ENCODE results near the gene CCDC89.
"Not testable (repeated sequence)": the region's sequence is repeated elsewhere in the genome, so short reads cannot be mapped to it uniquely, and the experiment has no call there.

The CCDC89 gene

GRCh38 chr11:85668157-85668556 lies 17.8 kb downstream of the CCDC89 start:
- Histone ChIP-seq H3K9ac (no peak overlapping the region), H3K9me3 (peaks cover 4% of the 10 kb centered on the region; the same call in 1 of the 2 replicates), H3K4me1 (peaks cover 9% of the 10 kb centered on the region; the same call in 1 of the 2 replicates), H3K4me3 (no peak overlapping the region), H3K4me2 (no peak overlapping the region), H3K36me3 (0 out of 2 replicates have a peak, but pooled peaks cover under 1% of the 10 kb centered on the region), H3K27me3 (no peaks in the 10 kb centered on the region), H3K27ac (no peak overlapping the region), H4K20me1 (peaks cover 16% of the 10 kb centered on the region)
- no peak for TF ChIP-seq Cebpa-rat (IDR thresholded peaks at IDR 0.05)

DNA sequence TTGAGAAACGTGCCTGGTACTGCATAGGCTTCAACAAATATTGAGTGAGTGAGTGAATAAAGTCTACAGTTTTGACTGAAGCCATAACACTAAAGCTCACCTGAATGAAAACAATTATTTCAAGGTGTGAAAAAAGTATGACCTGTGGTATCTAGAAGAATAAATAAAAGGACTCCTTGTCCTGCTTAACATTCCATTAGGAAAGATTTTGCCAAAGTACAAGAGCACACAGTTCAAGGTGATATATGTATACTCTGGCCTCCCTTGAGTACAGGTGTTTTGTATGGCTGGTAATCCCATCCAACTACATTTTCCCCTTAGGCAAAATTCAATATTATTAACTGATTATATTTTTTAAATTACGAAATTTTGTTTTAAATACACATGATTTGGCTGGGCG lies 19.3 kb downstream of the CCDC89 start:
- H4K20me1 ChIP-seq = peaks cover 30% of the 10 kb centered on the region
- 0 out of 2 replicates have a peak, but pooled peaks cover 3% of the 10 kb centered on the region for H3K36me3 ChIP-seq
- H3K4me2 ChIP-seq = no peak overlapping the region
- no peak overlapping the region for H3K4me3 ChIP-seq
- H3K9ac ChIP-seq = no peak overlapping the region
- H3K4me1 ChIP-seq = peaks cover 18% of the 10 kb centered on the region
- no peak for TF ChIP-seq Cebpa-rat (IDR thresholded peaks at IDR 0.05)
- H3K9me3 ChIP-seq = peaks cover 4% of the 10 kb centered on the region; the same call in 1 of the 2 replicates
- H3K27me3 ChIP-seq = no peaks in the 10 kb centered on the region
- no peak overlapping the region for H3K27ac ChIP-seq

DNA sequence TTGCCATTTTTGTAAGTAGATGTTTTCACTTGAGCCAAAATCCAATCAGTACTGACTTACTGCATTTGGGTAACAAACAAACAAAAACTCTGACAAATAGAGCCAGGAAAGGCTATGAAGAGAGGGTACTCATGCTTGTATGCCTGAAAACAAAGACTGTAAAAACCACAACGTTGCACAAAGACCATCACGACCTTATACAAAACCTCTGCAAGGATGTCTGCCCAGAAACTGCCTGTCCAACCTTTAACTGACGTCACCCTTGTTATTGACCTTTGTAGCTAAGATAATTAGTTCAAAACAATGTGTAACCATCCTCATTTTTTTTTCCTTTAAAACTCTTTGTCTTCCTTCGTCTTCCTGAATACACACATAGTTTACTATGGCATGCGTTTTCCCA lies 20.3 kb downstream of the CCDC89 start:
- H3K9ac ChIP-seq = no peak overlapping the region
- no peak overlapping the region for H3K27ac ChIP-seq
- H3K27me3 ChIP-seq = no peaks in the 10 kb centered on the region
- H3K9me3 ChIP-seq = no peaks in the 10 kb centered on the region
- TF ChIP-seq Cebpa-rat (IDR thresholded peaks at IDR 0.05) = no peak
- H4K20me1 ChIP-seq = peaks cover 40% of the 10 kb centered on the region
- H3K4me2 ChIP-seq = peak overlapping the region; percentile 95
- H3K36me3 ChIP-seq = peaks cover 4% of the 10 kb centered on the region; the same call in 1 of the 2 replicates
- peak overlapping the region; percentile 90; the same call in 1 of the 2 replicates for H3K4me3 ChIP-seq
- peaks cover 27% of the 10 kb centered on the region for H3K4me1 ChIP-seq

- Histone ChIP-seq H3K9ac (peak within 1 kb of the TSS; percentile 98), H3K36me3 (peaks cover 13% of the 10 kb centered on the region), H4K20me1 (peaks cover 49% of the 10 kb centered on the region), H3K27me3 (no peaks in the 10 kb centered on the region), H3K4me2 (peak within 1 kb of the TSS; percentile 95), H3K4me1 (peaks cover 36% of the 10 kb centered on the region), H3K4me3 (peak within 1 kb of the TSS; percentile 90), H3K9me3 (no peaks in the 10 kb centered on the region), H3K27ac (peak within 1 kb of the TSS; percentile 99)
- TF ChIP-seq Cebpa-rat (IDR thresholded peaks at IDR 0.05) = no peak
Observed at GRCh38 chr11:85664615-85665481, 21.1 kb downstream of the CCDC89 start, which contains the start of gene CREBZF. TSS of gene CREBZF (minus strand) at chr11:85665129. CDS start at chr11:85664875, 254 bp downstream.

DNA sequence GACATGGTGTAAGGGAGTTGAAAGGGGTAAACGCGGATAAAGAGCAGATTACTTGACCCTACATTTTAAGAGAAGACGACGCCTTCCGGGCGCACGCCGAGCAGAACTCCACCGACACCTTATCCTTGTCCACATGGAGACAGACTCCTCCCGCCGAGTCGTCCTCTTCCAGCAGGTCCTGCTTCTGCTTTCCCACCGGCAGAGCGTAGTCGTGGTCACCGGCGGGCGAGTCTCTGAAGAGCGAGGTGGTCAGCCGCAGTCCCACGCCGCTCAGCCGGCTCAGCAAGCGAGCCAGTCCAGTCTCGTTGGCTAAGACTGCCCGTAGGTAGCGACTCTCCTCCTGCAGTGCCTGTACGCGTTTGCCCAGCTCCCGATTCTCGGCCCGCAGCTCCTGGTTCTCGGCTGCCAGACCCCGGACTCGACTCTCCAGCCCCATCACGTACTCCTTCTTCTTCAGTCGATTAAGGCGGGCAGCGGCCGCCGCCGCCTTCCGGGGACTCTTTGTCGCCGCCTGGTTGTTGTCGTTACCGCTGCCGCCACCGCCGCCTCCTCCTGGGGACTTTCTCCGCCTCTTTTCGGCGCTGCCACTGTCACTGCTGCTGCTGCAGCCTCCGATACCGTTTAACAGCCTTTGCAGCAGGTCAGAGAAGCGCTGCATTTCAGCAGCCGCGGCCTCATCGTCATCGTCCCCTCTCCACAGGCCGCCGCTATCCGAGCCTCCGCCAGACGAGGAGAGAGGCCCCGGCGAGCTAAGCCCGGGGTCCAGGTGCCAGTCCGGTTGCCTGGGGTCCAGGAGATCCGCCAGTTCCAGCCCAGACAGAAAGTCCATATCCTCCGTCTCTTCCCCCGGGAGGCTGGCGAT lies 22.0 kb downstream of the CCDC89 start:
- peak overlapping the region; percentile 99 for H3K27ac ChIP-seq
- H3K36me3 ChIP-seq = peaks cover 21% of the 10 kb centered on the region
- H4K20me1 ChIP-seq = peaks cover 57% of the 10 kb centered on the region
- H3K9ac ChIP-seq = peak overlapping the region; percentile 98
- H3K4me2 ChIP-seq = peak overlapping the region; percentile 95
- peaks cover 45% of the 10 kb centered on the region for H3K4me1 ChIP-seq
- H3K4me3 ChIP-seq = peak overlapping the region; percentile 90
- no peaks in the 10 kb centered on the region for H3K27me3 ChIP-seq
- H3K9me3 ChIP-seq = no peaks in the 10 kb centered on the region
- no peak for TF ChIP-seq Cebpa-rat (IDR thresholded peaks at IDR 0.05)

GRCh38 chr11:85663080-85663752 lies 22.8 kb downstream of the CCDC89 start:
- Histone ChIP-seq H3K27me3 (no peaks in the 10 kb centered on the region), H3K9ac (peak overlapping the region; percentile 98), H3K9me3 (no peaks in the 10 kb centered on the region), H3K4me2 (peak overlapping the region; percentile 95), H3K4me1 (peaks cover 46% of the 10 kb centered on the region), H4K20me1 (peaks cover 65% of the 10 kb centered on the region), H3K4me3 (peak overlapping the region; percentile 90), H3K36me3 (peaks cover 27% of the 10 kb centered on the region), H3K27ac (peak overlapping the region; percentile 99)
- TF ChIP-seq Cebpa-rat (IDR thresholded peaks at IDR 0.05) = no peak

DNA sequence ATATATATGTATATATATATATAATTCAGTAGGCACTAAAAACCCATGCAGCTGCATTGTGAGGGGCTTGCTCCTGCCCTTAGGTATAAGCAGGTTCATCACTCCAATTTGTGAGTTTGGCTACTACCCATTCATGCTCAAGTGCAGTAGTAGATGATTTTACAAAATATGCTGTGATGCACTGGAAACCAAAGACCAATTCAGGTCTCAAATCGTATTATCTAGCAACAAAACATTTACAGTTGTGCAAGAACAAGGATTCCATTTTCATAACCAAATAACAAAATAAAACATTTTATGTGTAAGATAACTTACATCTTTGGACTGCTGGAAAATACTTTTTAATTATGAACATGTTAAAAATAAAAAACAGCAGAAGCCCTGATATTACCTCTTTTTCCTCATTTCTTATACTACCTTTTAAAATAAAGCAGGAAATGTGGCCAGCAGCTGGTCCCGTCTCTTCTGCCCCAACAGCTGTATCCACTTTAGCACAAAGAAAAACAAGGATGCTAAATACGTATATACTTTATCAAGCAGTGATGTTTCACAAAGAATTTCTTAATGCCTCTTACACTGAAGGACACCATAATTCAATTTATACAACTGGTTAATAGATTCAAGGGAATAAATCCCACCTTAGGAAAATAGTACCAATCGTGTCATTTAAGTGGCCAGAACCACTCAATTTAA lies 23.9 kb downstream of the CCDC89 start:
- peak overlapping the region; percentile 95 for H3K4me2 ChIP-seq
- no peak overlapping the region for H3K27ac ChIP-seq
- TF ChIP-seq Cebpa-rat (IDR thresholded peaks at IDR 0.05) = no peak
- H3K4me1 ChIP-seq = peaks cover 46% of the 10 kb centered on the region
- H3K9ac ChIP-seq = peak overlapping the region; percentile 98
- H4K20me1 ChIP-seq = peaks cover 76% of the 10 kb centered on the region
- peak overlapping the region; percentile 90 for H3K4me3 ChIP-seq
- H3K36me3 ChIP-seq = peaks cover 38% of the 10 kb centered on the region
- H3K27me3 ChIP-seq = no peaks in the 10 kb centered on the region
- no peaks in the 10 kb centered on the region for H3K9me3 ChIP-seq

DNA sequence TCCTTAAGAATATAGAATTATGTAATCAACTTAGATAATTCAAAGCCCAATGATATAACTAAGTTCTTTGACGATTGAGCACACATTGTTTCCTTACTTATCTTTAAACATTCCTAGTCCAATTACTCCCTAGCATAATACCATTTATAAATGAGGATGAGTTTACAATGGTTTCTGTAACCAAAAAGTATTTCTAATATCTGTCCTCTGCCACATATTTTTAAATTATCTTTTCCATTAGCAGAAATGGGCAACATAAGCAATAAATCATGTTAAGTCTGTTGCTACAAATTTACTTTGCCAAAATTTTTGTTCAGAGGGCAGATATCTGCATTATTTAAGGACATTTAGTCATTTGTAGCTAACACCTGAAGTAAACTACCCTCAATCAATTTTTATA lies 27.8 kb downstream of the CCDC89 start:
- Histone ChIP-seq H3K27me3 (no peaks in the 10 kb centered on the region), H3K9me3 (no peaks in the 10 kb centered on the region), H4K20me1 (peaks cover 97% of the 10 kb centered on the region), H3K27ac (no peak overlapping the region), H3K4me1 (peaks cover 38% of the 10 kb centered on the region), H3K9ac (no peak overlapping the region), H3K4me2 (no peak overlapping the region), H3K4me3 (no peak overlapping the region), H3K36me3 (peaks cover 72% of the 10 kb centered on the region)
- no peak for TF ChIP-seq Cebpa-rat (IDR thresholded peaks at IDR 0.05)

GRCh38 chr11:85656777-85657176 lies 29.2 kb downstream of the CCDC89 start:
- Histone ChIP-seq H3K4me2 (no peak overlapping the region), H3K9me3 (no peaks in the 10 kb centered on the region), H4K20me1 (peaks cover 97% of the 10 kb centered on the region), H3K4me1 (peaks cover 30% of the 10 kb centered on the region), H3K27ac (no peak overlapping the region), H3K4me3 (no peak overlapping the region), H3K27me3 (no peaks in the 10 kb centered on the region), H3K36me3 (peaks cover 75% of the 10 kb centered on the region), H3K9ac (no peak overlapping the region)
- TF ChIP-seq Cebpa-rat (IDR thresholded peaks at IDR 0.05) = no peak

- not testable (repeated sequence) for H3K27me3 ChIP-seq, H3K9me3 ChIP-seq, H3K4me3 ChIP-seq, H3K9ac ChIP-seq, H3K27ac ChIP-seq, H3K4me2 ChIP-seq
- Histone ChIP-seq H3K36me3 (peaks cover 73% of the 10 kb centered on the region), H3K4me1 (peaks cover 11% of the 10 kb centered on the region), H4K20me1 (peaks cover 80% of the 10 kb centered on the region)
Observed at GRCh38 chr11:85654343-85654742, 31.7 kb downstream of the CCDC89 start.
